HG03571 (cell line): ENCODE measurements around the gene ARL14EPL.
A peak's percentile ranks its signal among the peaks of the same experiment; 100 is the strongest.
"Not testable (repeated sequence)": the region's sequence is repeated elsewhere in the genome, so short reads cannot be mapped to it uniquely, and the experiment has no call there.

Experiments
- ATAC-seq: cut with Tn5 transposase; IDR thresholded peaks from one replicate; pipeline ENCODE4 v1.9.1; 2021; ENCODE audit not compliant: unreplicated experiment

Gene ARL14EPL

GRCh38 chr5:116046261-116046660 lies 14.0 kb downstream of the ARL14EPL start:
- ATAC-seq = no peak

GRCh38 chr5:116046823-116047222 lies 14.6 kb downstream of the ARL14EPL start:
- no peak for ATAC-seq

GRCh38 chr5:116058346-116058936 lies 26.2 kb downstream of the ARL14EPL start:
- ATAC-seq = no peak

GRCh38 chr5:116062352-116062751 lies 30.1 kb downstream of the ARL14EPL start:
- no peak for ATAC-seq

GRCh38 chr5:116063950-116064349 lies 31.7 kb downstream of the ARL14EPL start:
- ATAC-seq = no peak

DNA sequence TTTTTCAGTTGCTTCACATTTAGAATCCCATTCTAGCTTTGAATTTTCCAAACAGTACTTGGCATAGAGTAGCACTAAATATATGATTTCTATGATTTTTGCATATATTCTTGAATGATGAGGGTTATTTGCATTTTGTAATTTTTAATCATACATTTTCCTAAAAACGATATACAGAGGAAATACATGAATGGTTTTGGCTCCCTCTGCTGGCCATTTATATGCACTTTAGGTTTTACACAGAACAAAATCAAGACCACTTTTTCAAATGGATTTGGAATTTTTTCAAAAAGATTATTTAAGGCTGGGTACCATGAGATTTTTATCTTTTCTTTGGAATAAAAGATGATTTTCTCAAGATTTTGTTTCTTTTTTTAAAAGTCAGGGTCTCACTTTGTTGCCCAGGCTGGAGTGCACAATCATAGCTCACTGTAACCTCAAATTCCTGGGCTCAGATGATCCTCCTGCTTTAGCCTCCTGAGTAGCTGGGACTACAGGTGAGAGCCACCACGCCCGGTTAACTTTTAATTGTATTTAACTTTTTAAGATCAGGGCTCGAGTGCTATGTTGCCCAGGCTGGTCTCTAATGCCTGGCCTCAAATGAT lies 35.9 kb downstream of the ARL14EPL start:
- ATAC-seq = peak; percentile 50

- no peak for ATAC-seq
These were observed 38.9 kb downstream of the ARL14EPL start for GRCh38 chr5:116071211-116071610.

DNA sequence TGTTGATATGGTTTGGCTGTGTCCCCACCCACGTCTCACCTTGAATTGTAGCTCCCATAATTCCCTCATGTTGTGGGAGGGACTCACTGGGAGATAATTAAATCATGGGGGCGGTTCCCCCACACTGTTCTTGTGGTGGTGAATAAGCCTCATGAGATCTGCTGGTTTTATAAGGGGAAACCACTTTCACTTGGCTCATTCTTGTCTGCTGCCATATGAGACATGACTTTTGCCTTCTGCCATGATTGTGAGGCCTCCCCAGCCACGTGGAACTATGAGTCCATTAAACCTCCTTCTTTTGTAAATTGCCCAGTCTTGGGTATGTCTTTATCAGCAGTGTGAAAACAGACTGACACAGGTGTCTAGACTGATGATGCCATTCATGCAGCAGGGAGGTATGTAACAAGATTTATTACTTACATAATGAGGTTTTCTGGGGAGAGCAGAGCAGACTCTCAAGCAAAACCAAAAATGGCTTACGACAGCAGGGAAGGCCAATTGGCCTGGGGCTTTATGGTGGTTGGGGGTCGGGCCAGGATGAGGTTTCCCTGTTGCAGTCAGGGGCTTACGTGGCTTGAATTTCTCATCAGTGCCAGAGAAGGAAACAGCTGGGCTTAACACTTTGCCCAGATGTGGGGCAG lies 43.0 kb downstream of the ARL14EPL start:
- no peak for ATAC-seq

DNA sequence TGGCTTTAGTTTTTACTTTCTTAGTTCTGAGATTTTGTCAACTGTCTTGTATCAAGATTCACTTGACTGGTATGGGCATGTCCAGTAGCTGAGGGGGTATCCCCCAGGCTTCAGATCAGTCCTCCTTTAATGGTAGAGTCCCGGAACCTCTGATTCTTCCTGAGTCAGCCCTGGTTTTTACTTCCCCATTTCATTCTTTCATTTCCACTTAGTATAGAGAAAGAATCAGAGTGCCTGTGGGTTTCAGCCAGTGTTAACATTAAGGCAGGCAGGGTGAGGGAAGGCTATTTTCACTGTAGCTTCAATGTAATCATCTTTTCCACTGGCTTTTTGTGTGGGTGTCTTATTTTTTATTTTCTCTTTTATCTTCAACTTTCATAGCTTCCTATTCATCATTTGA lies 44.2 kb downstream of the ARL14EPL start:
- peak; percentile 99 for ATAC-seq

DNA sequence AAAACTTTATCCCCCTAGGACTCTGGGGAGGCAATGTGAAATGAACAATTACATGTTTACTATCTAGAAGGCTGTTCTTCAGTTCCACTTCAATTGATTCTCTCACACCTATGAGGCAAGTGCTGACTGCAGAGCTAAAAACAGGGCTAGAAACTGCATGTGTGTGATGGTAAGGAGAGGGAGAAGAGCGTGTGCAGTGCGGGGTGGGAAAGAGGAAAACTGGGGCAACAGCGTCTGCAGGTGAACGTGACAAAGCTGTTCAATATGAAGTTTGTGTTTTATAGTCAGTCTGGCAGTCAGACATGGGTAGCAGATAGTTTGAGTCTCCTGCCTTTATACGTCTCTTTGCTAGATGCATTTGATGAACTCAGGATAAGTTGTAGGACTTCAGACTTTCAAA lies 45.9 kb downstream of the ARL14EPL start:
- no peak for ATAC-seq

- ATAC-seq = peak; percentile 34
These were observed 52.0 kb downstream of the ARL14EPL start for GRCh38 chr5:116084287-116084691.

- ATAC-seq = peak; percentile 87
These were observed 52.8 kb downstream of the ARL14EPL start, which contains the start of gene COMMD10 for GRCh38 chr5:116084871-116085715. Gene COMMD10, plus strand, starts transcription at chr5:116085025.

DNA sequence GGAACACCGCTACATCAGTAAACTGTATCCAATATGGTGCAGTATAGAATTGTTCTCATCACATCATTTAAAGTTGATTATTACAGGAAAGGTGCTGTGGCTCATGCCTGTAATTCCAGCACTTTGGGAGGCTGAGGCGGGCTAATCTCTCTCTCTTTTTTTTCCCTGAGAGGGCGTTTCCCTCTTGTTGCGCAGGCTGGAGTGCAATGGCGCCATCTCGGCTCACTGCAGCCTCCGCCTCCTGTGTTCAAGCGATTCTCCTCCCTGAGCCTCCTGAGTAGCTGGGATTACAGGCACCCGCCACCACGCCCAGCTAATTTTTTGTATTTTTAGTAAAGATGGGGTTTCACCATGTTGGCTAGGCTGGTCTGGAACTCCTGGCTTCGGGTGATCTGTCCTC lies 54.0 kb downstream of the ARL14EPL start:
- not testable (repeated sequence) for ATAC-seq

DNA sequence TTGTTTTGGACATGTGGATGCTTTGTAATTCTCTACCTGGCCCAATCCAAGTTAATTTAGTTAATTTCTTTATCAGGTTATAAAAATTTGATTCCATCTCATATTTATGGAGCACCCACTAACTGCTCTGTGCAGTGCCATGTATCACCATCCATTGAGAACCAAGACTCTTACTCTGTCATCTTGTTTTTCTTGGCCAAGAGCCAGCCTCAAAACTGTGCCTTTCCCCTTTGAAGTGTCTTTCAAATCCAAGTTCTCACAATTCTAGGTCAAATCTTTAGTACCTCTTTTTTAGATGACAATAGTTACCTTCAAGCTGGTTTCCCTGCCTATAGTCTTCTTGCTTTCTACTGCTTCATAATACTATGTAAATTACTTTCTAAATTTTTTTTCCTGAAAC lies 55.8 kb downstream of the ARL14EPL start:
- ATAC-seq = no peak

DNA sequence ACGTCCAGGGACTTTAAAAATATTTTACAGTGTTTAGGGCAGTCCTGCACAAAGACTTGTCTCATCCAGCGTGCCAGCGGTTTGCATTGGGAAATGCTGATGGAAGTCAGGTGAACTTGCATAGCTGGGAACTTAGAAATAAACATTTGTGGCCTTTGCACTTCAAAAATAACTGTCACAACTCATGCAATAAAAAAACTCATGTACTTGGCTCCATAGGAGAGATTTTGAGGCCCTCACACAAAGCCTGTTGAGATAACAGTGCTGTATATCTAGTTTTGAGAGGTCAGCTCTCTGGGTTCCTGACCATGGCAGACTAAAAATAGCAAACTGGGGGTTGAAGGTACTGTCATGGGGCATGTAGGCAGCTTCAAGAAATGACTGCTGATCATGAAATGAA lies 58.0 kb downstream of the ARL14EPL start:
- ATAC-seq = no peak

DNA sequence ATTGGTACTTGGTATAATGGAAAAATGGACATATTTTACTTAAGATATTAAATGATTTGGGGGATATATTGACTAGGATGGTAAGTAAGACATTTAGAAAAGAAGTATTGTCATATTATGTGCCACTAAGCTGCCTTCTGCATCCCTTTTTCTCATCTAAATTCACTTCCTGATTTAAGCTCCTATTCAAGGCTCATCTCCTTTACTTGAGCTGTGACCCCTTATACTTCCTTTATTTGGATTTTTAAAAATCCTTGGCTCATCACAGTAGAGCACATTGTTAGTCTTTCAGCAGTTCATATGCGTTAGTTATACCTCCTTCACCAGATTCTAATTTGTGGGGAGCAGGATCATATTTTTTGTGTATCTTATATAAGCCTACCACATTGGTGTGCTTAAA lies 59.1 kb downstream of the ARL14EPL start:
- no peak for ATAC-seq

DNA sequence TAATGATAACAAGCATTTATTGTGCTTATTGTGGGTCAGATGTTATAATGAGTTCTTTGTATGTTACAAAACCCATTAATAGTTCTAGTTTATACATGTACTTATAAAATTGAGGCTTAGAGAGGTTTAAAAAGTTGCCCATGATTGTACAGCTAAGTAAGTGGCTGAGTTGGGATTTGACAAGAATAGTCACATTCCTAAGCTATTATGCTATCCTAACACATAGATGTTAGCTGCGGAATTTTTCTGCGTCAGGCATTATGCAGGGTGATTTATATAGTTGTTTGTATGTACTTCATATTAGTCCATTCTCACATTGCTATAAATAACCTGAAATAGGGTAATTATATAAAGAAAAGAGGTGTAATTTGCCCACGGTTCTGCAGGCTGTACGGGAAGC lies 65.0 kb downstream of the ARL14EPL start:
- no peak for ATAC-seq

- no peak for ATAC-seq
These were observed 66.7 kb downstream of the ARL14EPL start for GRCh38 chr5:116098998-116099397.

GRCh38 chr5:116104941-116105340 lies 72.7 kb downstream of the ARL14EPL start:
- ATAC-seq = not testable (repeated sequence)
